NCI-H748 treated with DMSO at 0.1 percent for 48 hours (cell line): ENCODE data around the gene THRB.
"Not testable (repeated sequence)": the region's sequence is repeated elsewhere in the genome, so short reads cannot be mapped to it uniquely, and the experiment has no call there.

Experiments used
- DNase-seq: peaks from one replicate; lab custom pipeline; 2025; lab: John Stamatoyannopoulos, UW

The THRB gene

DNA sequence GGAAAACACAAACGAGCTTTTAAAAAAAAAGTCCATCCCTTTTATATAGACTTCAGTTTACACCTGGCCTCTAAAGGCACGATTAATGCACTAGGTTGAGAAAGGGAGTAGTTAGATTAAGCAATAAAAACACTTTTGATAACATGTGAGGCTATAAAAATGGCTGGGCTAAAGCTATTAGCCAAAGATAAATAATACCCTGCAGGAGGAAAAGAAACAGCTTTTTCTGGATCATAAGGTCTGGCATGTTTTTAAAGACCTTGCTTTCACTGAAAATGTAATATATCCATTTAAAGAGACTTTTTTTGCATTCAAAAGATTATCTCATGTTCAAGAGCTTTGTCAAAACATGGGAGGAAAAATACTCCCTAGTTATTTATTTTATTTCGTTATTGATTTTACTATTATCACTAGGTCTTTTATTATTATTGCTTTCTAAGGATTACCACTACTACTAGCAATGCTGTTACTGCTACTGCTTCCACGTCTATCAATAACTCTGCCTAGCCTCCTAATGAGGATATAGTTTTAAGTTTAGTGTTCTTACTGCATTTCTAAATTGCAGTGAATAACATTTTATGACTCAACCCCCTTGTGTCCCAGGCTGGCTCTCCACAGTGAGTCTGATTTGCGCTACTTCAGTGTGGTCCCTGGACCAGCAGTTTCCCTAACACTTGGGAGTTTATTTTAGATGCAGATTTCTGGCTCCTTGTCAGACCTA, 93.4 kb downstream of the THRB start:
- peak; percentile 93 for DNase-seq

DNA sequence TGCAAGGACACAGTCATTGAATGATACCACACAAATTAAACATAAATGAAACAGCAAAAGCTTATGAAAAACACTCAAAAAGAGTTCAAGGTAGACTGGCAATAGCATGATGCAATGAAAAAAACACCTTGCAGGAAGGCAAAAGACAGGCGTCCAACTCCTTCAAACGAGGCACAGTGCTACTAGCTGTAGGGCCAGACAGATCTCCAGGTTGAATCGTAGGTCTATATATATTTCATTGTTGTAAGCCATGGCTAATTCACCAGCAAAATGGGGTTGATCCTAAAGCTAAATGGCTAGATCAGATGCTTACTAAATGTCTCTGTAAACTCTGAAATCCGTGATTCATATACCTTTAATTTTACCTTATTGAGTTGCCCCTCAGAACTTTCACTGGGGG, 94.2 kb downstream of the THRB start:
- peak; percentile 86 for DNase-seq

DNA sequence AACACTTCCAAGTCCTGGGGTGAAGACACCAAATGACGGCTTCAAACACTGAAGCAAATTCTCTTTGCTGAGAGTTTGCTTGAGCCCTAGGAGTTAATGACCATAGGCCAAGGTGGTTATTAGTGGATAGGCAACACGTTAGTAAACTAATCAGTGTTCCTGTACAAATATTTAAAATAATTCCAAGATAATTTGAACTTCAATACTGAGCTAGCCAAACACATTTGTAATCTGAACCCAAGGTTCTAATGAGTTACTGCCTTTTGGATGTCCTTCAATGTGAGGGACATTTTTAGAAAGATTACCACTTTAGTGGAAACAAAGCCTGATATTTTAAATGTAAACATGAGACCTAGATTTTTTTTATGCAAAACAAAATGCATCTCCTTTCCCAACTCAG, 94.6 kb downstream of the THRB start:
- peak; percentile 65 for DNase-seq

DNA sequence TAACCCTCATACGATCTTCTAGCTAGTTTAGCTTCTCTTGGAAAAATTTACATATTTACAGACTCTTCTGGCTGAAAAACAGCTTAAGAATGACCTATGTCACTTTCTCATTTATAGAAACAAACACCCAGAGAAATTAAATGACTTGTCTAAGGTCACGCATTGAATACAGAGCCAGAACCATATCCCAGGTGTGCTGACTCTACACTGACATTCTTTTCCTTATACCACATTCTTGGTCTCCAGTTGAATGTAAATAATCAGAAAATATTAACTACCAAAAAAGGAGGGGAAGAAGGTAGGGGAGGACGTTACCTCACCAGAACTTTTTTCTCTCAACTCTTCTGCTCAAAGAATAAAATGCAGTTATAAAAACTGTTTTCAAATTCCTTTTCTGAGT, 95.0 kb downstream of the THRB start:
- no peak for DNase-seq

DNA sequence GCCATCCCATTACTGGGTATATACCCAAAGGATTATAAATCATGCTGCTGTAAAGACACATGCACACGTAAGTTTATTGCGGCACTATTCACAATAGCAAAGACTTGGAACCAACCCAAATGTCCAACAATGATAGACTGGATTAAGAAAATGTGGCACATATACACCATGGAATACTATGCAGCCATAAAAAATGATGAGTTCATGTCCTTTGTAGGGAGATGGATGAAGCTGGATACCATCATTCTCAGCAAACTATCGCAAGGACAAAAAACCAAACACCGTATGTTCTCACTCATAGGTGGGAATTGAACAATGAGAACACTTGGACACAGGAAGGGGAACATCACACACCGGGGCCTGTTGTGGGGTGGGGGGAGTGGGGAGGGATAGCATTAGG, 95.9 kb downstream of the THRB start:
- DNase-seq, result not testable (repeated sequence)

DNA sequence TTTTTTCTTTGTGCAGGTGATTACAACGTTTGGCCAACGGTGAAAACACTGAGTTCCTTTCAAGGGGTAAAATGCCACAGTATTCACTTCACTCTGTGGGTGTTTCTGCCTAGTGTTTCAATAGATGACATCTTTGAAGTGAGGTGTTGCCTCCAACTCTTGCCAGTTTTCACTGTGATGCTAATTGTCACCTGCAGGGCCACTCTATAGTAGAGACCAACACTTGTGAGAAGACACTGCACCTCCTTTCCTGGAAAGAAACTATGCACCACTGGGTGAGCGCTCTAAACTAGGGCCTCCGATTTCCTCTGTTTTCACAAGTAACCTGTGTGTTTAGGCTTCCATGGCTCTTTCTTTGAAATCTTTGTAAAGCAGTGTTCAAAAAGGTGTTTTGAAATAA, 98.3 kb downstream of the THRB start:
- DNase-seq, result no peak

DNA sequence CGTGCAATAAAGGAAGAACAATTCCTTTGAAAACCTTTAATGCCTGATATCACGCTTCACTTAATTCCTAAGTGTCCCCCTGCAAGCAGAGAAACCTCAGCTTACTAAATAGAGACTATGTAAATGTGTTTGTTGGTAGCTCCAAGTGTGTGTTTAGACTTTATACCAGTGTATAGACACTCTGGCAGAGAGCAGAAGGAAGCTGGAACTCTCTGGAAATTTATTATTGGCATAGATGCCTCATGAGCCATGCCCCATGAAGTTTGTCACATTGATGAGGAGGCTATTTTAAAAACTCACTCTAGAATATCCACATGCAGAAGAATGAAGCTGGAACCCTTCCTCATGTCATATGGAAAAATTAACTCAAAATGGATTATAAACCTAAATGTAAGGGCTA, 99.9 kb downstream of the THRB start:
- DNase-seq, result no peak

DNA sequence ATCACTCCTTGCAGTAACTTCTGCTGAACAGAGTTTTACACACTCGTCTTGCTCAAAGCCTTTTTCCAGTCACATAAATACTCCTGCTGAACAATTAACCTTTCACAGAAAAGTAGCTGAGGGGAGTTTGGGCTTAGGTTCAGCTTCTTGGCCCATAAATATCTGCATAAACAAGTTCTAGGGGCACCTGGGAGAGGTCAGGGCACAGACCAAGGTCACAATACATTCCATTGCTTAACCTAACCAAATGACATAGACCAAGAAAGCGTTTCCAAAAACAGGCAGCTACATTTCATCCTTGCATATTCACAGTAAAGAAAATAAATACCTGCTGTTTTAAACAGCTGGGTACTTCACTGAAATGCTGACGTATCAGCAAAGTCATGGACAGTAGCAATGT, 101.3 kb downstream of the THRB start:
- no peak for DNase-seq

DNA sequence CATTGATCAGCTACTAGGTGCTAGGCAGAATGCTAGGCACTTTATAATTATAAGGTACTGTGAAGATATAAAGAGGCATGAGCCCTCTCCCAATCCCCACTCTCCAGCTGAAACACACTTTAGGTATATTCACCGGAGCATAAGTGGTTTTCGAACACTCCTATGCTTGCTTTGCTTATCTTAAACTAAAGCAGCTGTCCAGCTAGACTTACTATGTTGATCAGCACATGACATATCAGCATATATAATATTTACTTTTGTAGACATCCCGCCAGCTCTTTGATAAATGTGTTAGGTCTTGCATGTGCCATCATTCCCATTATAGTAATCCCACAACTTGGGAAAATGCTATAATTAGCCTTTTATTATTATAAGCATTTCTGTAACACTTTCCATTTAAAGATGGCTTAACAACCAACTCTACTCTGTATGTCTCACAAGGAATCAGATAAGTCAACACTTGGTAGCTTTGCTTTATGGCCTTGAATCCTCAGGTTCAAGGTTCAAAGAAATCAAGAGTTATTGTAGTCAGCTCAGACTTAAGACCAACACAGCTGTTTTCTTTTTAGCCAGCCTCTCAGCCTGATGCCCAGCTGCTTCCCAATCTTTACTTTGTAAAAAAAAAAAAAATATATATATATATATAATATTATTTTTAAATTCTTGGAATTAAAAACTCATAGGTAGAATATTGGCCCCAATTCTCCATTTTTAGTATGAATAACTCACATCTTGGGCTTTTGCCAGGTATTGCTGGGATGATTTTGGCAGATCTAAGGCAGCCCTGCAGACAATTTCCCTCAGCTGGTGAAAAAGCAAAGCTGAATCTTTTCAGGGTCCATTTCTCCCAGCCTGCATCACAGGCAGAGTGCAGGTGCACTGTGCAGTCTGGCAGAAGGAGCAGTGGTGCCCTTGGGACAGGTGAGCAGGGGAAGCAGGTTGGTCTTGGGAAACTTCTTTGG, 104.2 kb downstream of the THRB start:
- no peak for DNase-seq

DNA sequence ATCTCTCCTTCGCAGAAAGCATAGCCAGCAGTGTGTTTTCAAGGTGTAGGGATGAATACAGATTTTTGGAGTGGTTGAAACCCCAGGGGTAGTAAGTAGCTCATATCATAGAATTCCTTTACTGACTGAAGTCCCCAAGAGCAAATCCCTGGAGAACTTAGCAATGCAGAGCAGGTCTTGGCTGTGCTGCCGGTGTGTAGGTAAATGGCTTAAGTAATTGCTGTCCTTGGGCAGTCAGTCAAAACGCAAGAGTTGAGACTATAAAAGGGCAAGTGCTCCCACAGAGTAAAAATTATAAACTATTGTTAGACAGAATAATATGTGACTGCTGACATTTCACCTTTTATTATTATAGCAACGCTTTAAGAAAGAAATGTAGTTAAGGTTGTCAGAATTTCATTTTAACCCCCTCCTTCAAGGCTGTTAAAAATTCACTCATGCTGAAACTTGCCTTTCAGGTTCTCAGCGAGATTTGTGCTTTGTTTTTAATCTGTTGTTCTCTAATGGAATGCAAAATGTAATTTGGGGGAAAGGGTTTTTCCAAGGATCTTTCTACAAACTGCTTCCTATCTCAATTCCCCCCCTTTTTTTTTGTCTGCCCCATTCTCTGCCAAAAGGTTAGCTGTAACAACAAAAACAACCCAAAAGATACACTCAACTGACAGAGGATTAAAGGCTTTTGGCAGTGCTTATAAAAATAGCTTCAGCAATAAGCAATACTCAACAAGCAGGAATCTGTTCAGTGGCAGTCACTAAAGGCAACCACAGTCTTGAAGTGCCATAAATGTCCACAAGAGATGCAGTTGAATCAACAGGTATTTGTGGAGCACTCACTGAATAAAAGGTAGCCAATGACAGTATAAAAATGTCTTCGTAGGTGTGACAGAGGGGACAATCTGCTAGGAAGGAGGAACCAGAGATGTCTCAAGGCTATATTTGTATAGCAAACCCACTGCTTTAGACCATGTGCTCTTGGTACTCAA, 105.3 kb downstream of the THRB start:
- no peak for DNase-seq

DNA sequence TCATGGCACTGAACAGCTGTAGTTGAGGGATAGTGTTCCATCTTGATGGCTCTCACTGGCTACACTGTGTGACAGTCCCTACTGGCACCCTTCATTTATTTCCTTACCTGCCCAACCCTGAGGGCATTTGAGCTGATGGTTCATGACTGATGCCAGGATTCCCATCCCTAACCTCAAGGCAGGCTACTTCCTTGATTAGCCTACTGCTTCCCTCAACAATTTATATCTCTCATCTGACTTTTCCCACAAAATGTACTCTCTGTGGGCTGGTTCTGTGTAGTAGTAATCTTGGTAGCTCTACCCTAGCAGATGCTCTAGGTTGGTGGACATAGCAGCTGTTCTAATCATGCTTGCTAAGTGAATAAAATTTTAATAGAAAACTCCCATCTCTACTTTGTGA, 106.0 kb downstream of the THRB start:
- no peak for DNase-seq

DNA sequence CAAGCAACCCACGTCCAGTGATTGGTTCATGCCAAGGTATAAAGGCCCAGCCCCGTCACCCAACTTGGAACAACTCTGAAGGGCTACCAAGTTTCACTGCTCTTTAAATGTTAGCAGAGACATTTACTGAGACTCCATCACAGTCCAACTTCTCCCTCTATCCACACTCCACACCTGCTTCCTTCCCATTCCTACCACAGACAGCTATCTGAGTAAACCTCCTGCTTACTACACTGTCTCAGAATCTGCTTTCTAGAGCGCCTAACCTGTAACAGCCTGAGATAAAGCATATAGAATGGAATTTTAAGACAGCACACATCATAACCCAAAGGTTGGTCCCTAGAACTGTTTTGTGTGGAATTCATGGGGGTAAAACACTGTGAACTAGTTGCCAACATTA, 106.5 kb downstream of the THRB start:
- DNase-seq, result no peak

DNA sequence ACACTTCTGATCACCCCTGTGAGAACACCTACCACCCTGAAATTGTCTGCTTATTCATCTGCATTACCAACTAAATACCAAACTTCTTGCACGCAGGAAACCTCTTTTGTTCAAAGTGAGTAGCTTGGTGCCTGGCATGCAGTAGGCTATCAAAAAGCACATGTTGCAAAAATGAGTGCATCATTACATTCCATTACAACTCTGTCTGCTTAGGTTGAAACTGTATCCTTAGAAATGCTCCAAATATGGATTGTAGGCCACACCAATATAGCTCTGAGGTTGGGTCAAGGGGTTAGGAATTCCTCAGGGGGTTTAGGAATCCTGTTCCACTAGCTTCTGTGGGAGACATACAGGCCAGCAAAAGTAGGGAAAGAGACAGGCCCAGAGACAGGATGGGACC, 107.2 kb downstream of the THRB start:
- no peak for DNase-seq

DNA sequence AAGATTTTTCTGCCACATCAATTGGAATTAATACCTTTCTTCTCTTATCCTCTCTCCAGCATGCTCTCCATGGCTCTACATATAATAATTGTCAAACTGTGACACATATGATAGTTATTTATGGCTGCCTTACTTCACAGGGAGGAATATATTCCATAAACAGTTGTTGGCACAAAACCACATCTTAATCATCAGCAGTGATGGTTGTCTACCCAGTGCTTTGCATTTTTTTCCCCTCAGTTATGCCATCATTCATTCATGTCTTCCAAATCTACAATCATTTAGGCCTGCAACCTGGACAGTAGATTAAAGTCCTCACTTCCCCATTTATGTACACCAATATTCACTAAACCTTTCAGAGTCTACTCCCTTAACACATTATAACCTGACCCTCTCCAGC, 107.7 kb downstream of the THRB start:
- DNase-seq, result no peak

DNA sequence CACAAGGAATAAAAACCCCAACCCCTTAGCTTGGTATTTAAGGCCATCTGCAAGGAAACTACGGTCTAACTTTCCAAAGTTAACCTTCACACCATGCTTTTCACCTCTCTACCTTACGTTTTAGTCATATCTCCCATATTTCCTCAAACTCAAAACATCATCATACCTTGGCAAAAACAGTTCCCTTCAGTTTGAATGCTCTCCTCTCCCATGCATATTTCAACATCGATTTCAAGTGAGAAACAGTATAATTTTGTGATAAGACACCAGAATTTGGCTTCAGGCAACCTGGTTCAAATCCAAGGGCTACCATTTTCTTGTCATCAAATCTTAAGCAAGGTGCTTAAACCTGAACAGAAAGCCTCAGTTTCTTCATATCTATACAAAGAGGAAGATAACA, 108.2 kb downstream of the THRB start:
- DNase-seq, result no peak

DNA sequence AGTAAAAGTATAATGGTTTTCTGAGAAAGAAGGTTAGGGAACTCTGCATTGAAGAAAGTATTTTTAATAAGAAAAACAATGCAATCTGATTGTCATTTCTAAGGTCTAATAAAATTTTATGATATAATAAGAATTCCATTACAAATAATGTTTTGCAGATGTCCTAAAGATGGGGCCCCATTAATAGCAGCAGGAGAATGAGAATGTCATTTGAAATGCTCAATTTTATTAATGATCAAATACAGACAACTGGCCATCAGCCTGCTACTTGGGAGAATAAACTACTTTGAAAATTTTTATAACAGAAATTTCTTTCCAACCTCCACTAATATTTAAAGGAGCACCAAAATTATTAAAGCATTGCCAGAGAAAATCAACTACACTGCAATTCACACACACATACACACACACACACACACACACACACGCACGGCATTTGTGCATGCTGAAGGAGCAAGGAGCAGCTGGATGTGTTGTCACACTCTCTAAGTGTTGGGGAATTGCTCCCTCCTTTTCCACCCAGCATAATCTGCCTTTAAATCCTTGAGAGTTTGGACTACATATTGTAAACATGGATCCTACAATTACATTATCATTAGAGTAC, 109.5 kb downstream of the THRB start:
- no peak for DNase-seq

DNA sequence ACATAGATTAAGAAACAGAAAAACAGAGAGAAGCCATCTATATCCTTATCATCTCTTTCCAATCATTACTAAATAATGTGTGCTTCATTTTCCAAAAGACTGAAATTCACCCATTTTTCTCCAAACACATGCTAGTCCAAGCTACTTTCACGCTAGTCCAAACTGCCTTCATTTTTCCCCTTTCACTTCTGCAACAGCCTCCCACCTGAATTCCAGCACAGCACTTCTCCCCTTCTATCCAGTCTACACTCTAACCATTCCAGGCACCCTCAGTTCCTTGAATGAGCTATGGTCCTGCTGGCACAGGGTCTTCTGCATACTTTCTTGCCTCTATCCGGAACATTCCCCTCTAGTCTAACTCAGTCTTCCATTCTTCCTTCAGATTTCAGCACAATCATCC, 112.0 kb downstream of the THRB start:
- DNase-seq, result no peak

DNA sequence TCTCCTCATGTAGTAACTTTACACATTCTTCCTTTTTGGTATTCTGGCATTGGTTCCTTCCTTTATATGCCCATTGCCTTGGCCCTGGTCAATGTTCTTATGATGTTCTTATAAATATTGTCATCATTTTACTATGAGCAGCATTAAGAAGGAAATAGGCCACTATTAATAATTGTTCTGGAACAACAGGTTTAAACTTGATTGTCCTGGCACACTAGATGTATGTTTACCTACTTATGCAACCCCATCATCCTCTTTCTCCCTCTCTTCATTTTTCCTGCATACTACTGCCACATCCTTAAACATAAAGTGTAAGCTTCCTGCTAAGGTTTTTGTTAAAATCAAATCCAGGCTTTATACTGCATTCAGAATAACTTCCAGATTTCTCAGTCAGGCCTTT, 114.7 kb downstream of the THRB start:
- DNase-seq, result no peak

DNA sequence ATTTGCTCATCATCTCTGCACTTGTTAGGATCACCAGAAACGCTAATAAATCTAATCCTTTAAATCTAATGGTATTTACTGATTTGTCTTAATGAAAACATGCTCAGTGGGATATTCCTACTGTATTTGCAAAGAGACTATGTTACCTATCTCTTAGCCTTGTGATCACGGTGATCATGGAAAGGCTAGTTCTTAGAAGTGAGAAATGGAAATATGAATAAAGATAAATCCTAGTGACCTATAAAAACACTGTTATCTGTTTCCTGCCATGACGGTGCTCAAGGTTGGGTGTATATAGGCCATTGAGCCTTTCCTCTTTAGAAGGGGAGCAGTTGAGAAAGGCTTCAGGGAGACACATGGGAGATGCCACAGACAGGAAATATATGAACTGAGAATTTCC, 116.3 kb downstream of the THRB start:
- no peak for DNase-seq

DNA sequence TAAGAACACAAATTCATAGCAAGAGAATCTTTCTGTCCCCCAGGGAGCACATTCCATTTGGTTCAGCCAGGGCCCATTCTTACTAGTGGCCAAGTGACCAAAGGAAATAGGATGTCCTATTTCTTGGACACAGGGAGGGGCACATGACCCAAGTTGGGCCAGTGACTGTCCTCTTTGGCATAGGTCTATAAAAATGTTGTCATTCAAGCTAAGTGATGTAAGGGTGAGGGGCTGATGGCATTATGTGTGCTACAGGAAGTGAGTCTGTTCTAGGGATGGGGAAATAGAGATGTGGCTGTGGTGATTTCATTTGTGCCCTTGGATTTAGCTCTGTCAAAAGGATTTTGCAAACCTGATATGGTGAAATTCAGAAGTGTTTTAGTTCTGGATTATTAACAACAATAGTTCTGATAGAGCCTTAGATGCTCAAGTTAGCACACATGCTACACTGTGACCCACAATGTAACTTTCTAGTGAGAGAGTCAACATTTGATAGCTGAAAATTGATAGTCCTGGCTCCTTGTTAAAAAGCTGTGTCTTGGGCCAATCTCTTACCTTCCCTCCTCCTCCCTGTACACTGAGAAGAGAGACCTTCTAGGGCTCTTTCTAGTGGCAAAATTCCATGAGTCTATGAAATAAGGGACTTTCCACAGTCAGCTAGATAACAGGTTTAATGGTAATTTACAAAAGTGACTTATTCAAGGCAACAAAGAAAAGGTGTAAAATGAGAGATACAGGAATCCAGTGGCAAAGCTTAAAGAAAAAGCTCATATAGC, 117.2 kb downstream of the THRB start:
- no peak for DNase-seq

DNA sequence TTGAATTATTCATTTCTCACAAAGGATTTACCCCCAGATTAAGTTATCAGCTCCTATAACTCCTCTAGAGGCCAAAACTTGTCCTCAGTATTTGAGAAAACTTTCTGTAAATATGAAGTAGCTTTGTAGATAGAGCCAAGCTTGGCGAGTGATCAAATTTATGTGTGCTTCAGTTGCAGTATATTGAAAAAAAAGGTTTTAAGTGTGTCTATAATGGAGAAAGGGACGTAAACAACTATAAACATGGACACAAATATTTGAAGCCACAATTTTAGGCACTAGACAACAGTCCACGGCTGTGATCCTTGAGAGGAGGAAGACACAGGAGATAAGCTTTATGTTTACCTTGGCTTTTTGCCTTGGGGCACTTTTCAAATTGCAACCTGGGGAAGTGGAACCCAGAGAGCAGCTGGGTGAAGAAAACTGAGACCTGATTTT, 118.7 kb downstream of the THRB start:
- no peak for DNase-seq
